HG02884 (cell line): Measurements from ENCODE around the gene SPACA6.

ENCODE experiments used
- ATAC-seq: cut with Tn5 transposase; IDR thresholded peaks from one replicate; pipeline ENCODE4 v1.9.1; 2021; ENCODE audit warnings: mild to moderate bottlenecking, moderate library complexity; ENCODE audit not compliant: unreplicated experiment

The SPACA6 gene

GRCh38 chr19:51688671-51689571 is 4.2 kb upstream of the SPACA6 start:
- no peak for ATAC-seq

- no peak for ATAC-seq
Measured at GRCh38 chr19:51689751-51690453, 3.2 kb upstream of the SPACA6 start.

GRCh38 chr19:51690454-51691073 is 2.6 kb upstream of the SPACA6 start:
- no peak for ATAC-seq

- ATAC-seq, result no peak
Measured at GRCh38 chr19:51691074-51691583, 2.0 kb upstream of the SPACA6 start.

GRCh38 chr19:51691584-51692428 is 1.3 kb upstream of the SPACA6 start:
- ATAC-seq, result no peak

- ATAC-seq, result no peak
Measured at GRCh38 chr19:51692468-51692867, 662 bp upstream of the SPACA6 start.

GRCh38 chr19:51693819-51694218 is 689 bp downstream of the SPACA6 start:
- ATAC-seq, result no peak

GRCh38 chr19:51694318-51695085 is 1.4 kb downstream of the SPACA6 start:
- no peak for ATAC-seq

- no peak for ATAC-seq
Measured at GRCh38 chr19:51695088-51695487, 2.0 kb downstream of the SPACA6 start.

- no peak for ATAC-seq
Measured at GRCh38 chr19:51695702-51696315, 2.7 kb downstream of the SPACA6 start.

- no peak for ATAC-seq
Measured at GRCh38 chr19:51696606-51697005, 3.5 kb downstream of the SPACA6 start.

- no peak for ATAC-seq
Measured at GRCh38 chr19:51697169-51697776, 4.1 kb downstream of the SPACA6 start.

- ATAC-seq, result no peak
Measured at GRCh38 chr19:51698296-51698695, 5.2 kb downstream of the SPACA6 start.

- ATAC-seq, result no peak
Measured at GRCh38 chr19:51699170-51699569, 6.0 kb downstream of the SPACA6 start.

- no peak for ATAC-seq
Measured at GRCh38 chr19:51701468-51702100, 8.5 kb downstream of the SPACA6 start.

GRCh38 chr19:51702103-51702824 is 9.1 kb downstream of the SPACA6 start:
- no peak for ATAC-seq

GRCh38 chr19:51702825-51703574 is 9.9 kb downstream of the SPACA6 start:
- ATAC-seq, result no peak
